Right lobe of liver (tissue), 6 donors: ENCODE measurements around the gene CLEC7A. TPM values are rescaled to one million over a fixed set of nuclear protein-coding genes. Genes with fewer than 3 reads are reported as not detected.
A peak's percentile ranks its signal among the peaks of the same experiment; 100 is the strongest.

Source experiments
- ATAC-seq, 4 donors: fragments of 200-7000 bp; cut with Tn5 transposase; one replicate each; pipeline ENCODE4 v1.9.1; 2020; ENCODE audit warnings: mild to moderate bottlenecking in 4 of 4, moderate library complexity in 4 of 4
- DNase-seq, 3 donors: peaks; one replicate each; pipeline ENCODE4 v3.0.0-alpha.2; 2020
- H3K27ac ChIP-seq, 3 donors: fragments of 200-600 bp; one replicate each; pipeline ENCODE4 v1.8.0; 2022
- H3K27me3 ChIP-seq, 2 donors: fragments of 200-600 bp; one replicate each; pipeline ENCODE4 v1.8.0; 2022
- H3K36me3 ChIP-seq, 4 donors: fragments of 200-600 bp; sonication (generic) in 1 of 4; one replicate each; pipeline versions ENCODE4 v1.5.1 to v1.8.0; 2017 to 2022; ENCODE audit warnings: control low read depth in 1 of 4
- H3K4me1 ChIP-seq, 4 donors: fragments of 200-600 bp; sonication (generic) in 1 of 4; one replicate each; pipeline versions ENCODE4 v1.5.1 to v1.8.0; 2017 to 2022; ENCODE audit warnings: control low read depth in 1 of 4
- H3K4me3 ChIP-seq, 3 donors: fragments of 200-600 bp; one replicate each; pipeline ENCODE4 v1.8.0; 2022
- H3K9me3 ChIP-seq, 4 donors: fragments of 200-600 bp; sonication (generic) in 1 of 4; one replicate each; pipeline versions ENCODE4 v1.5.1 to v1.8.0; 2017 to 2022; ENCODE audit warnings: control low read depth in 1 of 4
- POLR2A ChIP-seq: fragments of 450-650 bp; IDR thresholded peaks from one replicate; pipeline ENCODE4 v1.6.1; 2017; ENCODE audit warnings: antibody characterized with exemption, mild to moderate bottlenecking
- WGBS: methylation state at CpG from one replicate; pipeline ENCODE4 v1.1.6; 2018; ENCODE audit warnings: low coverage, low lambda C conversion rate; ENCODE audit not compliant: insufficient coverage; ENCODE audit errors: missing lambda C conversion rate; 5-methylcytosine and 5-hydroxymethylcytosine counted together
- intact Hi-C, 2 donors: fragments of 100-400 bp; cut with DNase I; formaldehyde crosslinking; loops; one replicate each; pipeline versions ENCODE4 v1.11.2 to v1.14.1; 2022
- total RNA-seq, 6 experiments: library from RNA; depleted of rRNA in 2 of 6; stranded (reverse); fragments of >200 nt in 2 of 6; fragmentation: NEBNext Ultra II Directional in 3 of 6; extraction: Animal tissue kit (Norgen Biotek cat#: 25700) in 3 of 6; gene quantifications; one replicate each; pipeline versions ENCODE4 v1.1.0 to v1.2.4, GENCODE V29; 2016 to 2023
- TF ChIP-seq, protein P1 (sequence below), 4 donors: fragments of 200-600 bp in 3 of 4; fragments of 450-650 bp in 1 of 4; IDR thresholded peaks; one replicate each; pipeline versions ENCODE4 v1.5.1 to v1.8.0; 2016 to 2022; ENCODE audit warnings: antibody characterized with exemption in 4 of 4, mild to moderate bottlenecking in 2 of 4
- donor health status: DM: no; HTN: yes; CAD: no.
- donor health status: DM: no; HTN: no; CAD: no.
- donor health status: DM: no; HTN: no; CAD: no.
- donor health status: DM: no; HTN: yes; CAD: no.
- donor health status: DM: no; HTN: yes; CAD: no.

Gene CLEC7A
- total RNA-seq, 6 experiments from 2014 or later = 1.6 to 9.5 (median 3.8) TPM

DNA sequence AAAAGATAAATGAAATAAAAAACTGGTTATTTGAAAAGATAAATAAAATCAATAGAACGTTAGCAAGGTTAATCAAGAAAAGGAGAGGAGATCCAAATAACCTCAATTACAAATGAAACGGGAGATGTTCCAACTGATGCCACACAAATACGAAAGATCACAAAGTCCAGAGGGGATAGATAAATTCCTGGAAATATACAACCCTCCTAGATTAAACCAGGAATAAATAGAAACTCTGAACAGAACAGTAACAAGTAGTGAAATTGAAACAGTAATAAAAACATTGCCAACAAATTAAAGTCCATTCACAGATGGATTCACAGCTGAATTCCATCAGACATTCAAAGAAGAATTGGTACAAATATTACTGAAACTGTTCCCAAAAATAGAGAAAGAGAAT is 43.6 kb downstream of the CLEC7A start:
- Histone ChIP-seq H3K4me3 (no peak overlapping the region), H3K36me3 (no peaks in the 10 kb centered on the region), H3K9me3 (no peaks in the 10 kb centered on the region), H3K27ac (peak overlapping the region; percentile 18 to 74 (median 55)), H3K27me3 (no peaks in the 10 kb centered on the region), H3K4me1 (peaks cover 0 to 17% (median 0%) of the 10 kb centered on the region in 4 donors)
- WGBS = 28% methylated on average over 3 of the region's 3 CpGs
- DNase-seq (no peak), ATAC-seq (peak; percentile 57 to 74 (median 70))
- intact Hi-C loops = no loop called here
- no peak for TF ChIP-seq POLR2A
- TF ChIP-seq, protein P1, sequence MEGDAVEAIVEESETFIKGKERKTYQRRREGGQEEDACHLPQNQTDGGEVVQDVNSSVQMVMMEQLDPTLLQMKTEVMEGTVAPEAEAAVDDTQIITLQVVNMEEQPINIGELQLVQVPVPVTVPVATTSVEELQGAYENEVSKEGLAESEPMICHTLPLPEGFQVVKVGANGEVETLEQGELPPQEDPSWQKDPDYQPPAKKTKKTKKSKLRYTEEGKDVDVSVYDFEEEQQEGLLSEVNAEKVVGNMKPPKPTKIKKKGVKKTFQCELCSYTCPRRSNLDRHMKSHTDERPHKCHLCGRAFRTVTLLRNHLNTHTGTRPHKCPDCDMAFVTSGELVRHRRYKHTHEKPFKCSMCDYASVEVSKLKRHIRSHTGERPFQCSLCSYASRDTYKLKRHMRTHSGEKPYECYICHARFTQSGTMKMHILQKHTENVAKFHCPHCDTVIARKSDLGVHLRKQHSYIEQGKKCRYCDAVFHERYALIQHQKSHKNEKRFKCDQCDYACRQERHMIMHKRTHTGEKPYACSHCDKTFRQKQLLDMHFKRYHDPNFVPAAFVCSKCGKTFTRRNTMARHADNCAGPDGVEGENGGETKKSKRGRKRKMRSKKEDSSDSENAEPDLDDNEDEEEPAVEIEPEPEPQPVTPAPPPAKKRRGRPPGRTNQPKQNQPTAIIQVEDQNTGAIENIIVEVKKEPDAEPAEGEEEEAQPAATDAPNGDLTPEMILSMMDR (IDR thresholded peaks at IDR 0.05) = no peak

DNA sequence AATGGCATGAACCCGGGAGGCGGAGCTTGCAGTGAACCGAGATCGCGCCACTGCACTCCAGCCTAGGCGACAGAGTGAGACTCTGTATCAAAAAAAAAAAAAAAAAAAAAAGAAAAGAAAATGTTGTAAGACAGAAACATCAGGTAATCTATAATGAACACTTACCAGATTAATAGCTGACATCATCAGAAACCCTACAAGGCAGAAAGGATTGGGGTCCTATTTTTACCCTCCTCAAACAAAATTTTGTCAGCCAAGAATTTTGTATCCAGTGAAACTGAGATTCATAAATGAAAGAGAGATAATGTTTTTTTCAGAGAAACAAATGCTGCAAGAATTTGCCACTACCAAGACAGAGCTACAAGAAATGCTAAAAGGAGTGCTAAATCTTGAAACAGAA is 45.3 kb downstream of the CLEC7A start:
- peaks cover 0 to 17% (median 0%) of the 10 kb centered on the region in 4 donors for H3K4me1 ChIP-seq
- H3K36me3 ChIP-seq = no peaks in the 10 kb centered on the region
- intact Hi-C loops = no loop called here
- H3K27ac ChIP-seq = no peak overlapping the region
- no peak for TF ChIP-seq POLR2A
- TF ChIP-seq, protein P1 (IDR thresholded peaks at IDR 0.05) = no peak
- H3K9me3 ChIP-seq = no peaks in the 10 kb centered on the region
- ATAC-seq (no peak), DNase-seq (no peak)
- WGBS = 90% methylated on average over 6 of the region's 6 CpGs
- no peak overlapping the region for H3K4me3 ChIP-seq
- H3K27me3 ChIP-seq = no peaks in the 10 kb centered on the region

GRCh38 chr12:10082117-10082874 is 47.7 kb downstream of the CLEC7A start:
- H3K4me3 ChIP-seq = no peak overlapping the region
- no peak overlapping the region for H3K27ac ChIP-seq
- H3K4me1 ChIP-seq = peaks cover 0 to 4% (median 0%) of the 10 kb centered on the region in 4 donors
- TF ChIP-seq, protein P1 (IDR thresholded peaks at IDR 0.05) = no peak
- TF ChIP-seq POLR2A = no peak
- no peaks in the 10 kb centered on the region for H3K27me3 ChIP-seq
- H3K9me3 ChIP-seq = no peaks in the 10 kb centered on the region
- DNase-seq = no peak
- ATAC-seq = peak in 1 of 4 donors; percentile 28
- 71% methylated on average over 3 of the region's 5 CpGs for WGBS
- no peaks in the 10 kb centered on the region for H3K36me3 ChIP-seq
- intact Hi-C loops = no loop called here

GRCh38 chr12:10075451-10075850 is 54.5 kb downstream of the CLEC7A start:
- DNase-seq (no peak), ATAC-seq (no peak)
- no peaks in the 10 kb centered on the region for H3K36me3 ChIP-seq
- no peaks in the 10 kb centered on the region for H3K4me1 ChIP-seq
- intact Hi-C loops = no loop called here
- no peak for TF ChIP-seq POLR2A
- TF ChIP-seq, protein P1 (IDR thresholded peaks at IDR 0.05) = no peak
- H3K4me3 ChIP-seq = no peak overlapping the region
- no peak overlapping the region for H3K27ac ChIP-seq
- H3K27me3 ChIP-seq = no peaks in the 10 kb centered on the region
- H3K9me3 ChIP-seq = no peaks in the 10 kb centered on the region
